COLO668 (cell line): ENCODE results near the gene INTS1.
"Not testable (repeated sequence)": the region's sequence is repeated elsewhere in the genome, so short reads cannot be mapped to it uniquely, and the experiment has no call there.

Experiments used
- DNase-seq: peaks from one replicate; lab custom pipeline; 2025; ENCODE audit not compliant: unreplicated experiment; lab: John Stamatoyannopoulos, UW

The INTS1 gene

GRCh38 chr7:1447551-1448244 lies 56.5 kb downstream of the INTS1 start:
- DNase-seq: no peak

- DNase-seq: no peak
Observed at GRCh38 chr7:1447112-1447511, 57.1 kb downstream of the INTS1 start.

- DNase-seq: peak; percentile 76
Observed at GRCh38 chr7:1446620-1447032, 57.6 kb downstream of the INTS1 start.

- DNase-seq: not testable (repeated sequence)
Observed at GRCh38 chr7:1446026-1446425, 58.2 kb downstream of the INTS1 start.

- no peak for DNase-seq
Observed at GRCh38 chr7:1445341-1445740, 58.8 kb downstream of the INTS1 start.

- no peak for DNase-seq
Observed at GRCh38 chr7:1444925-1445322, 59.3 kb downstream of the INTS1 start.

- no peak for DNase-seq
Observed at GRCh38 chr7:1444214-1444924, 59.8 kb downstream of the INTS1 start.

- not testable (repeated sequence) for DNase-seq
Observed at GRCh38 chr7:1443587-1444200, 60.5 kb downstream of the INTS1 start.

- no peak for DNase-seq
Observed at GRCh38 chr7:1442355-1443124, 61.6 kb downstream of the INTS1 start.

GRCh38 chr7:1441615-1442354 lies 62.4 kb downstream of the INTS1 start:
- DNase-seq: no peak

- DNase-seq: no peak
Observed at GRCh38 chr7:1440620-1441019, 63.6 kb downstream of the INTS1 start.

GRCh38 chr7:1439373-1440363 lies 64.5 kb downstream of the INTS1 start:
- DNase-seq: no peak

GRCh38 chr7:1438821-1439220 lies 65.4 kb downstream of the INTS1 start:
- DNase-seq: no peak

- DNase-seq: no peak
Observed at GRCh38 chr7:1438208-1438607, 66.0 kb downstream of the INTS1 start.

GRCh38 chr7:1437155-1437880 lies 66.9 kb downstream of the INTS1 start:
- no peak for DNase-seq

GRCh38 chr7:1436608-1437007 lies 67.6 kb downstream of the INTS1 start:
- no peak for DNase-seq

GRCh38 chr7:1434891-1435670 lies 69.1 kb downstream of the INTS1 start:
- DNase-seq: no peak

- no peak for DNase-seq
Observed at GRCh38 chr7:1434165-1434718, 69.9 kb downstream of the INTS1 start.
